Endometrial microvascular endothelial cells (primary cell): ENCODE results near the gene RABGAP1L. TPM values are rescaled to one million over a fixed set of nuclear protein-coding genes. Genes with fewer than 3 reads are reported as not detected.
"Not testable (repeated sequence)": the region's sequence is repeated elsewhere in the genome, so short reads cannot be mapped to it uniquely, and the experiment has no call there.

Experiments used
- in situ Hi-C: cut with HindIII; loops from 2 replicates; pipeline ENCODE4 v1.10.0; 2017; ENCODE audit warnings: low sequenced_read_pairs, low pct_unique_long_range_greater_than_20kb; ENCODE audit errors: inconsistent ontology term
- total RNA-seq: library from RNA; depleted of rRNA; stranded (reverse); fragments of >200 nt; gene quantifications from one replicate; pipeline ENCODE4 v1.2.3, GENCODE V29; 2015; ENCODE audit errors: inconsistent ontology term

RABGAP1L gene
- 15.5 TPM for total RNA-seq

- in situ Hi-C loops, result no loop called here
Observed at GRCh38 chr1:174159252-174160108, at the start of gene RABGAP1L. TSS of gene RABGAP1L (plus strand) at chr1:174159520.

GRCh38 chr1:174110053-174110452 lies 49.3 kb upstream of the RABGAP1L start:
- in situ Hi-C loops, result no loop called here

GRCh38 chr1:174112489-174113162 lies 46.7 kb upstream of the RABGAP1L start:
- in situ Hi-C loops, result no loop called here

- in situ Hi-C loops, result no loop called here
Observed at GRCh38 chr1:174114106-174114505, 45.2 kb upstream of the RABGAP1L start.

- in situ Hi-C loops, result no loop called here
Observed at GRCh38 chr1:174114788-174115448, 44.4 kb upstream of the RABGAP1L start.

GRCh38 chr1:174116042-174116441 lies 43.3 kb upstream of the RABGAP1L start:
- in situ Hi-C loops, result no loop called here

GRCh38 chr1:174118751-174119150 lies 40.6 kb upstream of the RABGAP1L start:
- in situ Hi-C loops, result no loop called here

- in situ Hi-C loops, result not testable (repeated sequence)
Observed at GRCh38 chr1:174122318-174122717, 37.0 kb upstream of the RABGAP1L start.

GRCh38 chr1:174123843-174124242 lies 35.5 kb upstream of the RABGAP1L start:
- in situ Hi-C loops, result no loop called here

- in situ Hi-C loops, result not testable (repeated sequence)
Observed at GRCh38 chr1:174127176-174127575, 32.1 kb upstream of the RABGAP1L start.

- in situ Hi-C loops, result no loop called here
Observed at GRCh38 chr1:174131032-174131638, 28.2 kb upstream of the RABGAP1L start.

GRCh38 chr1:174134003-174134659 lies 25.2 kb upstream of the RABGAP1L start:
- in situ Hi-C loops, result no loop called here

- in situ Hi-C loops, result no loop called here
Observed at GRCh38 chr1:174135211-174135610, 24.1 kb upstream of the RABGAP1L start.

- in situ Hi-C loops, result no loop called here
Observed at GRCh38 chr1:174136714-174137113, 22.6 kb upstream of the RABGAP1L start.

GRCh38 chr1:174142836-174143235 lies 16.5 kb upstream of the RABGAP1L start:
- in situ Hi-C loops, result no loop called here

GRCh38 chr1:174143727-174144396 lies 15.5 kb upstream of the RABGAP1L start:
- in situ Hi-C loops, result not testable (repeated sequence)

- in situ Hi-C loops, result not testable (repeated sequence)
Observed at GRCh38 chr1:174144397-174144783, 14.9 kb upstream of the RABGAP1L start.

GRCh38 chr1:174149216-174149615 lies 10.1 kb upstream of the RABGAP1L start:
- in situ Hi-C loops, result no loop called here
